HEK293 (cell line): ENCODE results near the gene ZHX3.

ENCODE experiments used
- CTCF ChIA-PET: fragments of 350-600 bp; formaldehyde crosslinking; extraction: SDS; loops from one replicate; lab custom pipeline; 2021; ENCODE audit warnings: antibody characterized with exemption; lab: Yijun Ruan, JAX
- POLR2A ChIA-PET: fragments of 300-600 bp; formaldehyde crosslinking; extraction: SDS; loops from one replicate; lab custom pipeline; 2020; ENCODE audit warnings: antibody characterized with exemption, inconsistent platforms; lab: Yijun Ruan, JAX
- H3K27ac ChIP-seq: fragments of 200-500 bp; sonication (Bioruptor generic); 2 replicates; pipeline ENCODE4 v1.5.1; 2014; ENCODE audit warnings: low read depth, low read length, control low read depth, inconsistent platforms; ENCODE audit errors: extremely low read depth
- H3K36me3 ChIP-seq, 2 experiments: fragments of 200-500 bp in 1 of 2; sonication (Bioruptor generic) in 1 of 2; 1 replicate in 1 of 2; 2 replicates in 1 of 2; pipeline ENCODE4 v1.5.1; 2014 to 2017; ENCODE audit warnings: inconsistent platforms in 2 of 2, low read length in 2 of 2; ENCODE audit not compliant: control insufficient read depth in 2 of 2, insufficient read depth in 1 of 2
- H3K4me1 ChIP-seq: fragments of 200-500 bp; sonication (Bioruptor generic); 2 replicates; pipeline ENCODE4 v1.5.1; 2014; ENCODE audit warnings: mild to moderate bottlenecking, low read length, inconsistent platforms; ENCODE audit not compliant: control insufficient read depth, insufficient read depth
- H3K4me3 ChIP-seq: 2 replicates; pipeline ENCODE4 v1.5.1; 2011; ENCODE audit warnings: low read depth, mild to moderate bottlenecking, control low read depth, low read length, moderate library complexity
- H3K9me3 ChIP-seq: fragments of 200-500 bp; sonication (Bioruptor generic); 2 replicates; pipeline ENCODE4 v1.5.1; 2014; ENCODE audit warnings: low read depth, low read length, inconsistent platforms; ENCODE audit not compliant: control insufficient read depth, insufficient read depth
- BCL6B ChIP-seq: fragments of 450-650 bp; formaldehyde crosslinking; IDR thresholded peaks from 2 replicates; pipeline ENCODE4 v1.5.1; 2017; ENCODE audit warnings: missing biosample characterization, missing genetic modification characterization
- EGR2 ChIP-seq: fragments of 450-650 bp; formaldehyde crosslinking; IDR thresholded peaks from 2 replicates; pipeline ENCODE4 v1.5.1; 2016; ENCODE audit warnings: low read depth, missing biosample characterization, missing genetic modification characterization
- GLI2 ChIP-seq: fragments of 450-650 bp; formaldehyde crosslinking; IDR thresholded peaks from 2 replicates; pipeline ENCODE4; 2017; ENCODE audit warnings: missing biosample characterization, missing genetic modification characterization, low read depth, borderline replicate concordance
- HIC1 ChIP-seq: fragments of 450-650 bp; formaldehyde crosslinking; IDR thresholded peaks from 2 replicates; pipeline ENCODE4 v1.5.1; 2016; ENCODE audit warnings: missing biosample characterization, missing genetic modification characterization
- OVOL3 ChIP-seq: fragments of 450-650 bp; formaldehyde crosslinking; IDR thresholded peaks from 2 replicates; pipeline ENCODE4 v1.5.1; 2016; ENCODE audit warnings: missing biosample characterization, missing genetic modification characterization
- ZIC2 ChIP-seq: fragments of 450-650 bp; formaldehyde crosslinking; IDR thresholded peaks from 2 replicates; pipeline ENCODE4 v1.5.1; 2016; ENCODE audit warnings: missing biosample characterization, missing genetic modification characterization
- ZNF112 ChIP-seq: fragments of 450-650 bp; formaldehyde crosslinking; IDR thresholded peaks from 2 replicates; pipeline ENCODE4 v1.5.0; 2017; ENCODE audit warnings: missing biosample characterization, missing genetic modification characterization
- ZNF146 ChIP-seq: fragments of 450-650 bp; formaldehyde crosslinking; IDR thresholded peaks from 2 replicates; pipeline ENCODE4 v1.5.1; 2016; ENCODE audit warnings: missing biosample characterization, missing genetic modification characterization
- ZNF19 ChIP-seq: fragments of 450-650 bp; formaldehyde crosslinking; IDR thresholded peaks from 2 replicates; pipeline ENCODE4; 2016; ENCODE audit warnings: missing biosample characterization, missing genetic modification characterization, low read depth
- ZNF214 ChIP-seq: fragments of 450-650 bp; formaldehyde crosslinking; IDR thresholded peaks from 2 replicates; pipeline ENCODE4 v1.5.1; 2017; ENCODE audit warnings: missing biosample characterization, mild to moderate bottlenecking, missing genetic modification characterization, borderline replicate concordance
- ZNF221 ChIP-seq: fragments of 450-650 bp; formaldehyde crosslinking; IDR thresholded peaks from 2 replicates; pipeline ENCODE4 v1.5.1; 2017; ENCODE audit warnings: missing biosample characterization, missing genetic modification characterization, borderline replicate concordance
- ZNF24 ChIP-seq: fragments of 450-650 bp; formaldehyde crosslinking; IDR thresholded peaks from 2 replicates; pipeline ENCODE4 v1.5.1; 2016; ENCODE audit warnings: missing biosample characterization, missing genetic modification characterization
- ZNF302 ChIP-seq: fragments of 450-650 bp; formaldehyde crosslinking; IDR thresholded peaks from 2 replicates; pipeline ENCODE4 v1.5.1; 2016; ENCODE audit warnings: missing biosample characterization, missing genetic modification characterization, low read depth
- ZNF488 ChIP-seq: fragments of 450-650 bp; formaldehyde crosslinking; IDR thresholded peaks from 2 replicates; pipeline ENCODE4 v1.5.1; 2016; ENCODE audit warnings: missing biosample characterization, missing genetic modification characterization
- ZNF521 ChIP-seq: fragments of 450-650 bp; formaldehyde crosslinking; IDR thresholded peaks from 2 replicates; pipeline ENCODE4 v1.5.1; 2017; ENCODE audit warnings: missing biosample characterization, mild to moderate bottlenecking, missing genetic modification characterization
- ZNF529 ChIP-seq: fragments of 450-650 bp; formaldehyde crosslinking; IDR thresholded peaks from 2 replicates; pipeline ENCODE4 v1.5.1; 2017; ENCODE audit warnings: missing genetic modification characterization, missing biosample characterization; ENCODE audit not compliant: insufficient replicate concordance
- ZNF610 ChIP-seq: fragments of 450-650 bp; formaldehyde crosslinking; IDR thresholded peaks from 2 replicates; pipeline ENCODE4 v1.5.1; 2016; ENCODE audit warnings: missing biosample characterization, missing genetic modification characterization, borderline replicate concordance
- ZNF624 ChIP-seq: fragments of 450-650 bp; formaldehyde crosslinking; IDR thresholded peaks from 2 replicates; pipeline ENCODE4 v1.5.1; 2017; ENCODE audit warnings: missing biosample characterization, missing genetic modification characterization
- ZNF677 ChIP-seq: fragments of 450-650 bp; IDR thresholded peaks from 2 replicates; pipeline ENCODE4 v1.5.0; 2018; ENCODE audit warnings: missing biosample characterization, mild to moderate bottlenecking, missing genetic modification characterization, moderate library complexity
- ZNF707 ChIP-seq: fragments of 450-650 bp; formaldehyde crosslinking; IDR thresholded peaks from 2 replicates; pipeline ENCODE4 v1.5.1; 2016; ENCODE audit warnings: missing biosample characterization, missing genetic modification characterization
- ZNF76 ChIP-seq: fragments of 450-650 bp; formaldehyde crosslinking; IDR thresholded peaks from 2 replicates; pipeline ENCODE4; 2016; ENCODE audit warnings: low read depth, missing biosample characterization, missing genetic modification characterization, borderline replicate concordance
- ZNF777 ChIP-seq: fragments of 450-650 bp; formaldehyde crosslinking; IDR thresholded peaks from 2 replicates; pipeline ENCODE4 v1.5.1; 2017; ENCODE audit warnings: missing biosample characterization, missing genetic modification characterization, borderline replicate concordance
- ZSCAN16 ChIP-seq: fragments of 450-650 bp; formaldehyde crosslinking; IDR thresholded peaks from 2 replicates; pipeline ENCODE4 v1.5.1; 2016; ENCODE audit warnings: missing biosample characterization, missing genetic modification characterization
- ZSCAN23 ChIP-seq: fragments of 450-650 bp; formaldehyde crosslinking; IDR thresholded peaks from 2 replicates; pipeline ENCODE4 v1.5.1; 2016; ENCODE audit warnings: missing biosample characterization, missing genetic modification characterization

ZHX3 gene

GRCh38 chr20:41344938-41345728, 27.6 kb upstream of the ZHX3 start:
- TF ChIP-seq ZNF146 (no peak), ZNF488 (no peak), OVOL3 (tag by site-specific recombination) (no peak), ZNF707 (tag by site-specific recombination) (no peak), ZNF677 (tag by site-specific recombination) (no peak), ZNF112 (tag by site-specific recombination) (no peak), ZNF529 (no peak), ZNF214 (tag by site-specific recombination) (no peak), ZNF777 (tag by site-specific recombination) (no peak), HIC1 (tag by site-specific recombination) (no peak), GLI2 (tag by site-specific recombination) (no peak), ZNF221 (tag by site-specific recombination) (no peak), ZSCAN23 (tag by site-specific recombination) (no peak), BCL6B (tag by site-specific recombination) (no peak), ZNF19 (tag by site-specific recombination) (no peak)
- Histone ChIP-seq H3K4me3 (no peak overlapping the region), H3K9me3 (no peaks in the 10 kb centered on the region), H3K36me3 (peaks cover 0 to 44% of the 10 kb centered on the region in 2 experiments; a peak in 1 of 3 replicates), H3K27ac (no peak overlapping the region), H3K4me1 (no peaks in the 10 kb centered on the region; the same call in 1 of the 2 replicates)
- ChIA-PET POLR2A (no interaction called here), CTCF (no interaction called here)

- peaks cover 0 to 37% of the 10 kb centered on the region in 2 experiments; a peak in 1 of 3 replicates for H3K36me3 ChIP-seq
- no peaks in the 10 kb centered on the region; the same call in 1 of the 2 replicates for H3K4me1 ChIP-seq
- H3K4me3 ChIP-seq = no peak overlapping the region
- H3K27ac ChIP-seq = no peak overlapping the region
- H3K9me3 ChIP-seq = no peaks in the 10 kb centered on the region
- CTCF ChIA-PET = interaction anchor here (0.7 kb wide), 1 partner anchor 171 kb away, joined by 7 read pairs; no protein-coding TSS in a partner anchor
- POLR2A ChIA-PET = no interaction called here
- TF ChIP-seq ZNF76 (tag by site-specific recombination) (no peak), ZIC2 (tag by site-specific recombination) (no peak), ZNF302 (tag by site-specific recombination) (no peak), ZNF624 (tag by site-specific recombination) (no peak), EGR2 (tag by site-specific recombination) (no peak), ZSCAN16 (tag by site-specific recombination) (no peak), ZNF610 (no peak), ZNF214 (tag by site-specific recombination) (no peak), ZNF521 (tag by site-specific recombination) (no peak), ZNF24 (tag by site-specific recombination) (no peak)
Observed at GRCh38 chr20:41344477-41344876, 26.9 kb upstream of the ZHX3 start.
